ENCODE measurements around the gene PRKAG1.

PRKAG1 gene

DNA sequence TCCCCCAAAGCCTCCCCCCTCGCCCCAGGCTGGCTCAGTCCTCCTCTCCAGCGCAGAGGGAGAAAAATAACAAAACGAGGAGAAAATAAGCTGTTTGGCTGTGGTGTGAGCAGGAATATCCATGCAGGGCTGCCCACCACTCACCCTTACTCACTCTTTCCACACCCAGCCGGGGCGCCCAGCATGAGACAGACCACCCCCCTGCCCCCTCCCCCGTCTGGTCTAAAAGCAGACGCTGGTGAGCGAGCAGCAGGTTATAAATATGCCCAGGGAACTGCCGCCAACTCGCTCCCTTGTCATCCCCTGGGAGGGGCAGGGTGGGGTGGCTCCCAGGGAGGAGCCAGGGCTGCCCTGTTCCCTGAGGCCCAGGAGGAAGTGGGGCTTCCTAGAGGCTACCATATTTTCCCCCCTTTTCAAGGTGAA, 33.1 kb downstream of the PRKAG1 start:
- TF ChIP-seq, protein P1, sequence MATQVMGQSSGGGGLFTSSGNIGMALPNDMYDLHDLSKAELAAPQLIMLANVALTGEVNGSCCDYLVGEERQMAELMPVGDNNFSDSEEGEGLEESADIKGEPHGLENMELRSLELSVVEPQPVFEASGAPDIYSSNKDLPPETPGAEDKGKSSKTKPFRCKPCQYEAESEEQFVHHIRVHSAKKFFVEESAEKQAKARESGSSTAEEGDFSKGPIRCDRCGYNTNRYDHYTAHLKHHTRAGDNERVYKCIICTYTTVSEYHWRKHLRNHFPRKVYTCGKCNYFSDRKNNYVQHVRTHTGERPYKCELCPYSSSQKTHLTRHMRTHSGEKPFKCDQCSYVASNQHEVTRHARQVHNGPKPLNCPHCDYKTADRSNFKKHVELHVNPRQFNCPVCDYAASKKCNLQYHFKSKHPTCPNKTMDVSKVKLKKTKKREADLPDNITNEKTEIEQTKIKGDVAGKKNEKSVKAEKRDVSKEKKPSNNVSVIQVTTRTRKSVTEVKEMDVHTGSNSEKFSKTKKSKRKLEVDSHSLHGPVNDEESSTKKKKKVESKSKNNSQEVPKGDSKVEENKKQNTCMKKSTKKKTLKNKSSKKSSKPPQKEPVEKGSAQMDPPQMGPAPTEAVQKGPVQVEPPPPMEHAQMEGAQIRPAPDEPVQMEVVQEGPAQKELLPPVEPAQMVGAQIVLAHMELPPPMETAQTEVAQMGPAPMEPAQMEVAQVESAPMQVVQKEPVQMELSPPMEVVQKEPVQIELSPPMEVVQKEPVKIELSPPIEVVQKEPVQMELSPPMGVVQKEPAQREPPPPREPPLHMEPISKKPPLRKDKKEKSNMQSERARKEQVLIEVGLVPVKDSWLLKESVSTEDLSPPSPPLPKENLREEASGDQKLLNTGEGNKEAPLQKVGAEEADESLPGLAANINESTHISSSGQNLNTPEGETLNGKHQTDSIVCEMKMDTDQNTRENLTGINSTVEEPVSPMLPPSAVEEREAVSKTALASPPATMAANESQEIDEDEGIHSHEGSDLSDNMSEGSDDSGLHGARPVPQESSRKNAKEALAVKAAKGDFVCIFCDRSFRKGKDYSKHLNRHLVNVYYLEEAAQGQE (IDR thresholded peaks at IDR 0.05; ENCODE audit: insufficient read depth in 1 of 2, low read depth in 2 of 2, low read length in 2 of 2), result no peak
- TF ChIP-seq TAF1 (IDR thresholded peaks at IDR 0.05; ENCODE audit: borderline replicate concordance, insufficient read depth, low read length) (no peak), POLR2AphosphoS5 (IDR thresholded peaks at IDR 0.05; ENCODE audit: low read depth, low read length) (no peak), SIN3A (IDR thresholded peaks at IDR 0.05; ENCODE audit: borderline replicate concordance, insufficient read depth, low read length) (no peak), FOXP2 (optimal IDR thresholded peaks at IDR 0.05; ENCODE audit: borderline replicate concordance, extremely low read depth, extremely low read length, insufficient read depth) (no peak)

- no peak for TF ChIP-seq FOXP2 (optimal IDR thresholded peaks at IDR 0.05; ENCODE audit: borderline replicate concordance, extremely low read depth, extremely low read length, insufficient read depth)
- no peak for TF ChIP-seq SIN3A (IDR thresholded peaks at IDR 0.05; ENCODE audit: borderline replicate concordance, insufficient read depth, low read length)
Observed at GRCh38 chr12:48982397-48983080, 36.0 kb downstream of the PRKAG1 start.

GRCh38 chr12:48981757-48982157, 36.8 kb downstream of the PRKAG1 start:
- no peak for TF ChIP-seq TAF1 (IDR thresholded peaks at IDR 0.05; ENCODE audit: borderline replicate concordance, insufficient read depth, low read length)
- TF ChIP-seq FOXP2 (optimal IDR thresholded peaks at IDR 0.05; ENCODE audit: borderline replicate concordance, extremely low read depth, extremely low read length, insufficient read depth), result no peak
- TF ChIP-seq SIN3A (IDR thresholded peaks at IDR 0.05; ENCODE audit: borderline replicate concordance, insufficient read depth, low read length), result no peak
- no peak for TF ChIP-seq POLR2AphosphoS5 (IDR thresholded peaks at IDR 0.05; ENCODE audit: low read depth, low read length)
- TF ChIP-seq, protein P1 (IDR thresholded peaks at IDR 0.05; ENCODE audit: insufficient read depth in 1 of 2, low read depth in 2 of 2, low read length in 2 of 2), result no peak

GRCh38 chr12:48980953-48981756, 37.4 kb downstream of the PRKAG1 start:
- TF ChIP-seq FOXP2 (optimal IDR thresholded peaks at IDR 0.05; ENCODE audit: borderline replicate concordance, extremely low read depth, extremely low read length, insufficient read depth) (no peak), SIN3A (IDR thresholded peaks at IDR 0.05; ENCODE audit: borderline replicate concordance, insufficient read depth, low read length) (no peak), TAF1 (IDR thresholded peaks at IDR 0.05; ENCODE audit: borderline replicate concordance, insufficient read depth, low read length) (no peak)

- TF ChIP-seq SIN3A (IDR thresholded peaks at IDR 0.05; ENCODE audit: borderline replicate concordance, insufficient read depth, low read length) (no peak), POLR2AphosphoS5 (IDR thresholded peaks at IDR 0.05; ENCODE audit: low read depth, low read length) (no peak), FOXP2 (optimal IDR thresholded peaks at IDR 0.05; ENCODE audit: borderline replicate concordance, extremely low read depth, extremely low read length, insufficient read depth) (no peak), TAF1 (IDR thresholded peaks at IDR 0.05; ENCODE audit: borderline replicate concordance, insufficient read depth, low read length) (no peak)
- TF ChIP-seq, protein P1 (IDR thresholded peaks at IDR 0.05; ENCODE audit: insufficient read depth in 1 of 2, low read depth in 2 of 2, low read length in 2 of 2), result no peak
Observed at GRCh38 chr12:48980389-48980952, 38.1 kb downstream of the PRKAG1 start.
